GM19043 (cell line): ENCODE data around the gene RIC8B.

Experiments used
- ATAC-seq: cut with Tn5 transposase; IDR thresholded peaks from one replicate; pipeline ENCODE4 v1.9.1; 2021; ENCODE audit warnings: low read depth; ENCODE audit not compliant: unreplicated experiment

The RIC8B gene

GRCh38 chr12:106863189-106863588 is 88.7 kb downstream of the RIC8B start:
- ATAC-seq: no peak

GRCh38 chr12:106865683-106866082 is 91.2 kb downstream of the RIC8B start:
- ATAC-seq: no peak

GRCh38 chr12:106866426-106867080 is 92.1 kb downstream of the RIC8B start:
- ATAC-seq: no peak

GRCh38 chr12:106867651-106868050 is 93.2 kb downstream of the RIC8B start:
- no peak for ATAC-seq

GRCh38 chr12:106868982-106869700 is 94.7 kb downstream of the RIC8B start:
- ATAC-seq: no peak

- ATAC-seq: no peak
Observed at GRCh38 chr12:106870116-106870515, 95.6 kb downstream of the RIC8B start.

- ATAC-seq: no peak
Observed at GRCh38 chr12:106871477-106871876, 97.0 kb downstream of the RIC8B start.

GRCh38 chr12:106873983-106874382 is 99.5 kb downstream of the RIC8B start:
- no peak for ATAC-seq

- ATAC-seq: no peak
Observed at GRCh38 chr12:106878804-106879203, 104.3 kb downstream of the RIC8B start.

GRCh38 chr12:106879612-106880011 is 105.1 kb downstream of the RIC8B start:
- no peak for ATAC-seq

GRCh38 chr12:106883426-106883825 is 108.9 kb downstream of the RIC8B start:
- no peak for ATAC-seq

- no peak for ATAC-seq
Observed at GRCh38 chr12:106885026-106885425, 110.5 kb downstream of the RIC8B start.

GRCh38 chr12:106885541-106886249 is 111.2 kb downstream of the RIC8B start:
- ATAC-seq: no peak

- ATAC-seq: no peak
Observed at GRCh38 chr12:106886932-106887331, 112.5 kb downstream of the RIC8B start.

GRCh38 chr12:106888348-106888970 is 114.0 kb downstream of the RIC8B start:
- no peak for ATAC-seq

GRCh38 chr12:106889326-106889725 is 114.8 kb downstream of the RIC8B start:
- ATAC-seq: no peak

- no peak for ATAC-seq
Observed at GRCh38 chr12:106889950-106890626, 115.6 kb downstream of the RIC8B start.

- no peak for ATAC-seq
Observed at GRCh38 chr12:106892075-106892474, 117.6 kb downstream of the RIC8B start.

- ATAC-seq: no peak
Observed at GRCh38 chr12:106893451-106893850, 119.0 kb downstream of the RIC8B start.

GRCh38 chr12:106894774-106895173 is 120.3 kb downstream of the RIC8B start:
- no peak for ATAC-seq

- no peak for ATAC-seq
Observed at GRCh38 chr12:106896603-106897002, 122.1 kb downstream of the RIC8B start.
